Adipocyte (in vitro differentiated cells): ENCODE measurements around the gene MTHFS.

Experiments used
- DNase-seq: peaks from one replicate; pipeline ENCODE4 v3.0.0-alpha.2; 2015; ENCODE audit warnings: low read depth
- H3K27me3 ChIP-seq: replicated peaks from 2 replicates; pipeline ENCODE4 v1.7.0; 2013; ENCODE audit warnings: mild to moderate bottlenecking, low read length, moderate library complexity; ENCODE audit not compliant: control insufficient read depth, insufficient read depth
- H3K36me3 ChIP-seq: 2 replicates; pipeline ENCODE4 v1.7.0; 2013; ENCODE audit warnings: low read length, mild to moderate bottlenecking, moderate library complexity; ENCODE audit not compliant: control insufficient read depth, insufficient read depth, severe bottlenecking
- H3K4me1 ChIP-seq: 2 replicates; pipeline ENCODE4 v1.7.0; 2013; ENCODE audit warnings: mild to moderate bottlenecking, low read length, moderate library complexity; ENCODE audit not compliant: control insufficient read depth, insufficient read depth
- H3K4me3 ChIP-seq: 2 replicates; pipeline ENCODE4 v1.7.0; 2013; ENCODE audit warnings: mild to moderate bottlenecking, low read length, moderate library complexity
- H3K9ac ChIP-seq: 2 replicates; pipeline ENCODE4 v1.7.0; 2013; ENCODE audit warnings: mild to moderate bottlenecking, low read length, moderate library complexity
- H3K9me3 ChIP-seq: 2 replicates; pipeline ENCODE4 v1.7.0; 2013; ENCODE audit warnings: mild to moderate bottlenecking, low read length, moderate library complexity; ENCODE audit not compliant: control insufficient read depth

Gene MTHFS

GRCh38 chr15:79896131-79896633, 632 bp downstream of the MTHFS start:
- peaks cover 35% of the 10 kb centered on the region for H3K4me1 ChIP-seq
- H3K36me3 ChIP-seq = no peaks in the 10 kb centered on the region
- no peaks in the 10 kb centered on the region for H3K9me3 ChIP-seq
- H3K27me3 ChIP-seq = no peaks in the 10 kb centered on the region
- no peak for DNase-seq
- peak overlapping the region; percentile 83 for H3K4me3 ChIP-seq
- H3K9ac ChIP-seq = peak overlapping the region; percentile 96

GRCh38 chr15:79887054-79887930, 9.5 kb downstream of the MTHFS start:
- peaks cover 39% of the 10 kb centered on the region for H3K36me3 ChIP-seq
- H3K4me3 ChIP-seq = no peak overlapping the region
- H3K27me3 ChIP-seq = no peaks in the 10 kb centered on the region
- H3K9ac ChIP-seq = no peak overlapping the region
- DNase-seq = peak; percentile 42
- H3K9me3 ChIP-seq = no peaks in the 10 kb centered on the region
- H3K4me1 ChIP-seq = peaks cover 17% of the 10 kb centered on the region

- H3K4me1 ChIP-seq = peaks cover 16% of the 10 kb centered on the region
- H3K4me3 ChIP-seq = no peak overlapping the region
- H3K27me3 ChIP-seq = no peaks in the 10 kb centered on the region
- no peak for DNase-seq
- H3K9me3 ChIP-seq = no peaks in the 10 kb centered on the region
- no peak overlapping the region for H3K9ac ChIP-seq
- H3K36me3 ChIP-seq = peaks cover 42% of the 10 kb centered on the region
Measured at GRCh38 chr15:79886124-79886523, 10.7 kb downstream of the MTHFS start.

- Histone ChIP-seq H3K4me1 (peaks cover 11% of the 10 kb centered on the region), H3K36me3 (peaks cover 47% of the 10 kb centered on the region), H3K4me3 (no peak overlapping the region), H3K9me3 (no peaks in the 10 kb centered on the region), H3K27me3 (no peaks in the 10 kb centered on the region), H3K9ac (no peak overlapping the region)
- DNase-seq = no peak
Measured at GRCh38 chr15:79884204-79884596, 12.6 kb downstream of the MTHFS start.

- H3K36me3 ChIP-seq = peaks cover 46% of the 10 kb centered on the region
- DNase-seq = no peak
- peaks cover 11% of the 10 kb centered on the region for H3K4me1 ChIP-seq
- no peaks in the 10 kb centered on the region for H3K27me3 ChIP-seq
- H3K9me3 ChIP-seq = peaks cover 2% of the 10 kb centered on the region
- H3K9ac ChIP-seq = no peak overlapping the region
- H3K4me3 ChIP-seq = no peak overlapping the region
Measured at GRCh38 chr15:79883579-79884203, 13.1 kb downstream of the MTHFS start.

GRCh38 chr15:79881668-79882067, 15.1 kb downstream of the MTHFS start:
- Histone ChIP-seq H3K27me3 (no peaks in the 10 kb centered on the region), H3K36me3 (peaks cover 60% of the 10 kb centered on the region), H3K4me1 (no peaks in the 10 kb centered on the region), H3K9me3 (peaks cover 14% of the 10 kb centered on the region), H3K9ac (no peak overlapping the region), H3K4me3 (no peak overlapping the region)
- DNase-seq = no peak

- peaks cover 14% of the 10 kb centered on the region for H3K9me3 ChIP-seq
- DNase-seq = no peak
- no peaks in the 10 kb centered on the region for H3K4me1 ChIP-seq
- no peak overlapping the region for H3K4me3 ChIP-seq
- H3K9ac ChIP-seq = no peak overlapping the region
- H3K36me3 ChIP-seq = peaks cover 60% of the 10 kb centered on the region
- no peaks in the 10 kb centered on the region for H3K27me3 ChIP-seq
Measured at GRCh38 chr15:79881254-79881653, 15.6 kb downstream of the MTHFS start.

- Histone ChIP-seq H3K4me1 (no peaks in the 10 kb centered on the region), H3K4me3 (no peak overlapping the region), H3K9me3 (peaks cover 28% of the 10 kb centered on the region), H3K36me3 (peaks cover 36% of the 10 kb centered on the region), H3K27me3 (no peaks in the 10 kb centered on the region), H3K9ac (no peak overlapping the region)
- DNase-seq = no peak
Measured at GRCh38 chr15:79878078-79878705, 18.6 kb downstream of the MTHFS start.

GRCh38 chr15:79875213-79875612, 21.6 kb downstream of the MTHFS start:
- no peak for DNase-seq
- no peaks in the 10 kb centered on the region for H3K27me3 ChIP-seq
- no peak overlapping the region for H3K9ac ChIP-seq
- H3K4me1 ChIP-seq = no peaks in the 10 kb centered on the region
- no peak overlapping the region for H3K4me3 ChIP-seq
- H3K36me3 ChIP-seq = peaks cover 32% of the 10 kb centered on the region
- H3K9me3 ChIP-seq = peaks cover 28% of the 10 kb centered on the region

GRCh38 chr15:79874242-79874641, 22.6 kb downstream of the MTHFS start:
- no peak for DNase-seq
- Histone ChIP-seq H3K36me3 (peaks cover 25% of the 10 kb centered on the region), H3K9ac (no peak overlapping the region), H3K4me1 (no peaks in the 10 kb centered on the region), H3K9me3 (peaks cover 28% of the 10 kb centered on the region), H3K4me3 (no peak overlapping the region), H3K27me3 (no peaks in the 10 kb centered on the region)

- H3K27me3 ChIP-seq = no peaks in the 10 kb centered on the region
- H3K36me3 ChIP-seq = peaks cover 9% of the 10 kb centered on the region
- no peak overlapping the region for H3K9ac ChIP-seq
- no peaks in the 10 kb centered on the region for H3K4me1 ChIP-seq
- no peak overlapping the region for H3K4me3 ChIP-seq
- DNase-seq = no peak
- H3K9me3 ChIP-seq = peaks cover 14% of the 10 kb centered on the region
Measured at GRCh38 chr15:79872358-79873017, 24.3 kb downstream of the MTHFS start.
